Stimulated activated naive CD8-positive, alpha-beta T cell treated with anti-CD3 and anti-CD28 coated beads, Interleukin-15, Interleukin-2, amounts not matched to agents 100 U/mL and 50 U/mL, for 24 hours (primary cell): ENCODE results near the gene FAM20B.

Experiments
- ATAC-seq: fragments of 150-1000 bp; cut with Tn5 transposase; one replicate; pipeline ENCODE4 v1.10.0; 2021
- DNase-seq: peaks from one replicate; pipeline ENCODE4 v3.0.0; 2021

FAM20B gene

GRCh38 chr1:179048339-179049124 is 22.8 kb downstream of the FAM20B start:
- DNase-seq = no peak
- ATAC-seq = no peak

GRCh38 chr1:179052776-179053175 is 27.1 kb downstream of the FAM20B start:
- DNase-seq (no peak), ATAC-seq (no peak)

GRCh38 chr1:179053486-179053885 is 27.8 kb downstream of the FAM20B start:
- ATAC-seq (no peak), DNase-seq (no peak)

- no peak for ATAC-seq
These were observed 30.2 kb downstream of the FAM20B start for GRCh38 chr1:179055937-179056336.

GRCh38 chr1:179058487-179059483 is 33.1 kb downstream of the FAM20B start:
- no peak for ATAC-seq
- no peak for DNase-seq

More at GRCh38 chr1:179055937-179056336, 30.2 kb downstream of the FAM20B start:
- no peak for DNase-seq

- no peak for DNase-seq
- ATAC-seq = no peak
These were observed 35.9 kb downstream of the FAM20B start for GRCh38 chr1:179061360-179062282.

GRCh38 chr1:179066471-179066870 is 40.8 kb downstream of the FAM20B start:
- ATAC-seq (no peak), DNase-seq (no peak)

GRCh38 chr1:179077396-179077795 is 51.7 kb downstream of the FAM20B start:
- ATAC-seq (no peak), DNase-seq (no peak)

- no peak for ATAC-seq
- DNase-seq = peak; percentile 35
These were observed 53.5 kb downstream of the FAM20B start for GRCh38 chr1:179079113-179079761.

- DNase-seq (peak; percentile 30), ATAC-seq (peak; percentile 46)
These were observed 55.4 kb downstream of the FAM20B start for GRCh38 chr1:179080866-179081686.

GRCh38 chr1:179081687-179082332 is 56.1 kb downstream of the FAM20B start, which contains the start of gene TOR3A:
TSS of gene TOR3A (plus strand) at chr1:179082070. CDS start at chr1:179082129, 59 bp downstream.
- peak; percentile 87 for ATAC-seq
- DNase-seq = peak; percentile 87

GRCh38 chr1:179082333-179082998 is 56.8 kb downstream of the FAM20B start:
- ATAC-seq (peak; percentile 11), DNase-seq (peak; percentile 42)

GRCh38 chr1:179082999-179083335 is 57.3 kb downstream of the FAM20B start:
- ATAC-seq (no peak), DNase-seq (no peak)

GRCh38 chr1:179083533-179083932 is 57.8 kb downstream of the FAM20B start:
- no peak for DNase-seq
- no peak for ATAC-seq

GRCh38 chr1:179087665-179088064 is 62.0 kb downstream of the FAM20B start:
- ATAC-seq (no peak), DNase-seq (no peak)

GRCh38 chr1:179089827-179090482 is 64.3 kb downstream of the FAM20B start:
- ATAC-seq (no peak), DNase-seq (no peak)

- DNase-seq (no peak), ATAC-seq (no peak)
These were observed 64.8 kb downstream of the FAM20B start for GRCh38 chr1:179090522-179090921.

- ATAC-seq (no peak), DNase-seq (no peak)
These were observed 65.2 kb downstream of the FAM20B start for GRCh38 chr1:179090923-179091322.

- DNase-seq (no peak), ATAC-seq (no peak)
These were observed 66.0 kb downstream of the FAM20B start for GRCh38 chr1:179091691-179092165.
